K562 (cell line): ENCODE data around the gene BACH1. TPM values are rescaled to one million over a fixed set of nuclear protein-coding genes. Genes with fewer than 3 reads are reported as not detected.

Experiments used
- CBFB ChIP-seq: sonication (generic); formaldehyde crosslinking; IDR thresholded peaks from 2 replicates; pipeline ENCODE4 v1.4.0; 2020; ENCODE audit warnings: mild to moderate bottlenecking, missing genetic modification reagents
- CBX5 ChIP-seq: IDR thresholded peaks from 2 replicates; pipeline ENCODE4 v1.6.1; 2014; ENCODE audit warnings: low read depth, borderline replicate concordance
- CBX8 ChIP-seq: fragments of 200-600 bp; sonication (generic); IDR thresholded peaks from 2 replicates; pipeline ENCODE4 v1.6.1; 2012; ENCODE audit warnings: borderline replicate concordance, mixed run types, low read depth, mild to moderate bottlenecking, moderate library complexity, mixed read lengths, low read length, control low read depth, inconsistent platforms; ENCODE audit not compliant: poor library complexity, severe bottlenecking; ENCODE audit errors: extremely low read depth
- CLOCK ChIP-seq: fragments of 250-450 bp; sonication (Bioruptor Pico); IDR thresholded peaks from 2 replicates; pipeline ENCODE4 v1.4.0; 2020; ENCODE audit warnings: mild to moderate bottlenecking, moderate library complexity, borderline replicate concordance
- ETS2 ChIP-seq: IDR thresholded peaks from 2 replicates; pipeline ENCODE4 v1.6.1; 2016; ENCODE audit warnings: borderline replicate concordance, missing genetic modification characterization, mild to moderate bottlenecking, moderate library complexity, missing compliant biosample characterization; ENCODE audit not compliant: poor library complexity, severe bottlenecking
- HES1 ChIP-seq: fragments of 450-650 bp; IDR thresholded peaks from 2 replicates; pipeline ENCODE4 v1.6.1; 2016; ENCODE audit warnings: low read depth, mild to moderate bottlenecking, moderate library complexity
- HMBOX1 ChIP-seq: sonication (generic); IDR thresholded peaks from 2 replicates; pipeline ENCODE4 v1.6.1; 2016
- IRF9 ChIP-seq: fragments of 450-650 bp; IDR thresholded peaks from 2 replicates; pipeline ENCODE4 v1.6.1; 2016; ENCODE audit warnings: missing biosample characterization, missing genetic modification characterization
- KAT7 ChIP-seq: sonication (generic); formaldehyde crosslinking; IDR thresholded peaks from 2 replicates; pipeline ENCODE4 v1.8.0; 2022; ENCODE audit warnings: missing genetic modification reagents, mild to moderate bottlenecking, borderline replicate concordance
- PML ChIP-seq: IDR thresholded peaks from 2 replicates; pipeline ENCODE4 v1.6.1; 2012; ENCODE audit warnings: low read length, inconsistent platforms
- SNIP1 ChIP-seq: fragments of 450-650 bp; IDR thresholded peaks from 2 replicates; pipeline ENCODE4 v1.7.1; 2017; ENCODE audit warnings: low read depth, mild to moderate bottlenecking
- STAG1 ChIP-seq: sonication (generic); formaldehyde crosslinking; IDR thresholded peaks from 2 replicates; pipeline ENCODE4 v1.5.0; 2020; ENCODE audit warnings: missing genetic modification reagents, borderline replicate concordance
- ZNF518B ChIP-seq: fragments of 250-450 bp; sonication (Bioruptor Pico); IDR thresholded peaks from 2 replicates; pipeline ENCODE4 v1.5.0; 2021; ENCODE audit warnings: mild to moderate bottlenecking, moderate library complexity
- ZNF57 ChIP-seq: fragments of 450-650 bp; formaldehyde crosslinking; IDR thresholded peaks from 2 replicates; pipeline ENCODE4 v1.4.0; 2020; ENCODE audit warnings: mild to moderate bottlenecking, moderate library complexity
- ZNF717 ChIP-seq: fragments of 250-450 bp; sonication (Bioruptor Pico); IDR thresholded peaks from 2 replicates; pipeline ENCODE4 v1.5.0; 2021
- ZSCAN32 ChIP-seq: fragments of 450-650 bp; formaldehyde crosslinking; IDR thresholded peaks from 2 replicates; pipeline ENCODE4 v1.4.0; 2020; ENCODE audit warnings: mild to moderate bottlenecking, moderate library complexity
- polyA plus RNA-seq, 8 experiments: library from polyadenylated mRNA; depleted of rRNA in 4 of 8; stranded (reverse) in 5 of 8; unstranded in 3 of 8; fragments of >200 nt; fragmentation: Nextera tagmentation in 2 of 8; fragmentation: Illumina TruSeq in 1 of 8; extraction: Ambion mirVana in 2 of 8; extraction: Trizol in 1 of 8; gene quantifications; 2 replicates each; pipeline versions ENCODE4 v1.2.1 to v1.2.3, GENCODE V29; 2011 to 2014; ENCODE audit warnings: inconsistent platforms in 1 of 8, missing spikeins in 1 of 8
- total RNA-seq, 7 experiments: library from RNA; depleted of rRNA in 6 of 7; stranded (reverse); fragments of >200 nt in 6 of 7; fragmentation: Illumina TruSeq in 2 of 7; extraction: Trizol in 2 of 7; gene quantifications; 2 replicates each; pipeline versions ENCODE4 v1.2.1 to v1.2.3, GENCODE V29; 2011 to 2021; ENCODE audit warnings: low replicate concordance in 1 of 7

Gene BACH1
- total and polyA plus RNA-seq, 9 of the 15 experiments (the other 6 are each of a cell fraction or from before 2014, with no cell fraction given), result 10.6 to 58.5 (median 28.6) TPM

- TF ChIP-seq HMBOX1 (peak; percentile 98), CBX8 (no peak), CBX5 (no peak), STAG1 (CRISPR knock-in tag) (no peak), HES1 (no peak), ZNF717 (CRISPR knock-in tag) (no peak), ZNF57 (CRISPR knock-in tag) (no peak), KAT7 (CRISPR knock-in tag) (no peak), CLOCK (no peak), CBFB (CRISPR knock-in tag) (no peak), SNIP1 (no peak), IRF9 (tag) (no peak), ZNF518B (no peak), ZSCAN32 (CRISPR knock-in tag) (no peak), PML (peak; percentile 46), ETS2 (tag) (no peak)
These were observed 1.4 kb downstream of the BACH1 start (continued) for GRCh38 chr21:29299916-29300806.
